Measurements from ENCODE around the gene TSTD1.

GRCh38 chr1:161059293-161059692 is 20.5 kb upstream of the TSTD1 start:
- TF ChIP-seq CTCF (IDR thresholded peaks at IDR 0.05; ENCODE audit: low read length) (no peak), EZH2 (optimal IDR thresholded peaks at IDR 0.05; ENCODE audit: low read depth, low read length) (no peak), EZH2phosphoT487 (IDR thresholded peaks at IDR 0.05; ENCODE audit: low read length) (no peak)

Measured in MM.1S (cell line).